ENCODE results near the gene CELSR1. TPM values are rescaled to one million over a fixed set of nuclear protein-coding genes. Genes with fewer than 3 reads are reported as not detected.

CELSR1 gene
- total RNA-seq, 2 donors from 2014 or later = 1.5 to 6.7 TPM

DNA sequence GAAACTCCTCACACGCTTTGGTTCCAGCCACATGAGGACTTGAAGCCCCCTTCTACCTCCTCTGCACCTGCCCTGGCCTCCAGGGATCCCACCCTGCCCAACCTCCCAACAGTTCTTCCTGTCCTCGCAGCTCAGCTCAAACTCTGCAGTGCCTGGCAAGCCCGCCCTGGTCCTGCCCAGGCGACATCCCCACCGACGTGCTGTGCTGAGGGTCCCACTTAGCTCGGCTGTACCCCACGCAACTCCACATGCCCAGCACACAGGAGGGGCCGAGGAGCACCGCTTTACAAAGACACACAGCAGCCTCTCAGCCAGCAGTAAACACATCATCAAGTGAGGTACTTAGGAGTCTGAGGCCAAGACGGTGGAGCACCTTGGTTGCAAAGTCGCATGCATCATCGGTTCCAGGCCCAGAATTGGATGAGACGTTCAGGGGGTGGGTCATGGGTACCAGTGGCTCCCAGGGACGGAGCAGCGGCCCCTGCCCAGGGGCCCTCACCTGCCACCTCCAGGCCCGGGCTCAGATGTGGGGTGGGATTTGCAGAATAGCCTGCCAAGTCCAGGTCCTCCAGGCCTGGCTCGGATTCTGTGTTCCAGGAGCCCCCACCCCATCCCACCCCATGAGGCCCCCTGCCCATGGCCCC lies 72.6 kb downstream of the CELSR1 start:
- no peaks in the 10 kb centered on the region for H3K4me1 ChIP-seq (ENCODE audit: control insufficient read depth in 1 of 2, low read depth in 2 of 2)
- H3K4me3 ChIP-seq = no peak overlapping the region
- ATAC-seq (ENCODE audit: insufficient number of reproducible peaks, low FRiP score, low read depth) = no peak
- H3K36me3 ChIP-seq = no peaks in the 10 kb centered on the region
- TF ChIP-seq, protein P1, sequence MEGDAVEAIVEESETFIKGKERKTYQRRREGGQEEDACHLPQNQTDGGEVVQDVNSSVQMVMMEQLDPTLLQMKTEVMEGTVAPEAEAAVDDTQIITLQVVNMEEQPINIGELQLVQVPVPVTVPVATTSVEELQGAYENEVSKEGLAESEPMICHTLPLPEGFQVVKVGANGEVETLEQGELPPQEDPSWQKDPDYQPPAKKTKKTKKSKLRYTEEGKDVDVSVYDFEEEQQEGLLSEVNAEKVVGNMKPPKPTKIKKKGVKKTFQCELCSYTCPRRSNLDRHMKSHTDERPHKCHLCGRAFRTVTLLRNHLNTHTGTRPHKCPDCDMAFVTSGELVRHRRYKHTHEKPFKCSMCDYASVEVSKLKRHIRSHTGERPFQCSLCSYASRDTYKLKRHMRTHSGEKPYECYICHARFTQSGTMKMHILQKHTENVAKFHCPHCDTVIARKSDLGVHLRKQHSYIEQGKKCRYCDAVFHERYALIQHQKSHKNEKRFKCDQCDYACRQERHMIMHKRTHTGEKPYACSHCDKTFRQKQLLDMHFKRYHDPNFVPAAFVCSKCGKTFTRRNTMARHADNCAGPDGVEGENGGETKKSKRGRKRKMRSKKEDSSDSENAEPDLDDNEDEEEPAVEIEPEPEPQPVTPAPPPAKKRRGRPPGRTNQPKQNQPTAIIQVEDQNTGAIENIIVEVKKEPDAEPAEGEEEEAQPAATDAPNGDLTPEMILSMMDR (IDR thresholded peaks at IDR 0.05) = no peak
- H3K27ac ChIP-seq = no peak overlapping the region
- H3K9me3 ChIP-seq = no peaks in the 10 kb centered on the region
- no peaks in the 10 kb centered on the region for H3K27me3 ChIP-seq (replicated peaks; ENCODE audit: insufficient read depth)
- no peak for DNase-seq (ENCODE audit: low spot score)

DNA sequence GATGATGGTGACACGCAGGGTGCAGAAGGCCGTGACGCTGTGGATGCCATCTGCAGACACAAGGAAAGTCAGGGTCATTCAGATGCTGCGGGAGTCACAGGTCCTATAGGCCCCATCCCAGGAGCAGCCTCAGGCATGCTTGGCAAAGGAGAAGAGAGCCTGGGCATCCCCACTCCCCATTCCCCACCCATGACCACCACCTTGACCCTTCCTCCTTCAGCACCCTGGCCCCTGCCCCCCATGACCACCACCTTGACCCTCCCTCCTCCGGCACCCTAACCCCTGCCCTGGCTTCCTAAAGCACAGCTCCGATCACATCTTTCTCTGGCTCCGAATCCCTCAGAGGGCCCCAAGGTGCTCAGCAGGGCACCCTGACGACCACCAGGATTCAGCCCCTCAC lies 73.1 kb downstream of the CELSR1 start:
- no peaks in the 10 kb centered on the region for H3K9me3 ChIP-seq
- DNase-seq (ENCODE audit: low spot score) = no peak
- H3K27me3 ChIP-seq (replicated peaks; ENCODE audit: insufficient read depth) = no peaks in the 10 kb centered on the region
- no peak overlapping the region for H3K4me3 ChIP-seq
- TF ChIP-seq, protein P1 (IDR thresholded peaks at IDR 0.05) = no peak
- no peak overlapping the region for H3K27ac ChIP-seq
- no peak for ATAC-seq (ENCODE audit: insufficient number of reproducible peaks, low FRiP score, low read depth)
- H3K4me1 ChIP-seq (ENCODE audit: control insufficient read depth in 1 of 2, low read depth in 2 of 2) = no peaks in the 10 kb centered on the region
- H3K36me3 ChIP-seq = no peaks in the 10 kb centered on the region

DNA sequence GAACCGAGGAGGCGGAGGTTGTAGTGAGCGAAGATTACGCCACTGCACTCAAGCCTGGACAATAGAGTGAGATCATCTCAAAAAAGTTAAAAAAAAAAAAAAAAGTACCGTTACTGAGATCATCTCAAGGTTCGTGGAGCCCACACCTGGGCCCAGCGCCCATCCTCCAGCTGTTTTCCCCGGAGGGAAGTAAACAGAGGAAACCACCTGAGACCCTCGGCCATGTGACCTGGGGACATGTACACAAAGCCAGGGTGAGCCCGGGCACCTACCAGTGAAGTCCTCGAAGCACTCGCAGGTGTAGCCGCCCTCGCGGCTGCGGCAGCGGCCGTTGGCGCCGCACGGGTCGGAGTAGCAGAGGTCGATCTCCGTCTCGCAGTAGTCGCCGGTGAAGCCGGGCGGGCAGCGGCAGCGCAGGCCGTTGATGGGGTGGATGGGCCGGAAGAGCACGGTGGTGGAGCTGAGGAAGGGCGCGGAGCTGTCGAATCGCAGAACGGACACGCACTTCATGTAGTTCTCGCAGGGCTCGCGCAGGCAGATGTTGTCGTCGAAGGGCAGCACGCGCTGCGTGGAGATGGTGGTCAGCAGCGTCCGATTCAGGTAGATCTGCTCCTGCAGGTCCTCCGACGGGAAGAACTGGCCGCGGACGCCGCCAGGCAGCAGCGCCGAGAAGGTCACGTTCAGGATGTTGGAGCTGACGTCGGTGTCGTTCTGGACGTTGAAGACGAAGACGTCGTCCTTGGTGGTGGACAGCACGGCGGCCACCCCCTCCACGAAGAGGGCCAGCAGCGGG lies 73.8 kb downstream of the CELSR1 start:
- no peak overlapping the region for H3K27ac ChIP-seq
- H3K27me3 ChIP-seq (replicated peaks; ENCODE audit: insufficient read depth) = no peaks in the 10 kb centered on the region
- ATAC-seq (ENCODE audit: insufficient number of reproducible peaks, low FRiP score, low read depth) (no peak), DNase-seq (ENCODE audit: low spot score) (no peak)
- no peaks in the 10 kb centered on the region for H3K36me3 ChIP-seq
- H3K4me3 ChIP-seq = no peak overlapping the region
- H3K9me3 ChIP-seq = no peaks in the 10 kb centered on the region
- no peaks in the 10 kb centered on the region for H3K4me1 ChIP-seq (ENCODE audit: control insufficient read depth in 1 of 2, low read depth in 2 of 2)
- TF ChIP-seq, protein P1 (IDR thresholded peaks at IDR 0.05) = no peak

DNA sequence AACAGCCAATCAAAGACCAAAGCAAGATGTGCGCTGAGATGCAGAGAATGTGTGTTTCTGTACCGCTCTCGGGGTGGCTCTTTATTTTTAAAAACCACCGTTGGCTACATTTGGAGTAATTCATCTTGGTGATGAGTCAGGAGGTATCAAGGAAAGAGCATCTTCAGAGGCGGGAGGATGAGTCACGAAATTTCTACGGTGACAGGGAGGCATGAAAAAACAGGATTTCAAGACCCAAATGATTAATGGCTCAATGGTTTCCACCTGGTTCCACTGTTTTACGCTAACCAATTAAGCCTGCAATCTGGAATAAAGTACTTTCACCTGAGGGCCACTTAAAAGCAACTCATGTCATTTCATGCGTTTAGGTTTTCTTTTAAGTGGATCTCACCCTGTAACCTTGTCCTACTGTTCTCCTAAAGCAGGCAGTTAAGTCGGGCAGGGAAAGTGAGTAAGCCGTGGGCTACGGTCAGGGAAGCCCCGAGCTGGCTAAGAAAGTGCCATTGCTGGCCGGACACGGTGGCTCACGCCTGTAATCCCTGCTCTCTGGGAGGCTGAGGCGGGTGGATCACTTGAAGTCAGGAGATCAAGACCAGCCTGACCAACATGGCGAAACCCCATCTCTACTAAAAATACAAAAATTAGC lies 74.6 kb downstream of the CELSR1 start:
- no peak for DNase-seq (ENCODE audit: low spot score)
- TF ChIP-seq, protein P1 (IDR thresholded peaks at IDR 0.05) = no peak
- H3K9me3 ChIP-seq = no peaks in the 10 kb centered on the region
- no peaks in the 10 kb centered on the region for H3K4me1 ChIP-seq (ENCODE audit: control insufficient read depth in 1 of 2, low read depth in 2 of 2)
- H3K27me3 ChIP-seq (replicated peaks; ENCODE audit: insufficient read depth) = no peaks in the 10 kb centered on the region
- ATAC-seq (ENCODE audit: insufficient number of reproducible peaks, low FRiP score, low read depth) = no peak
- no peak overlapping the region for H3K4me3 ChIP-seq
- H3K36me3 ChIP-seq = no peaks in the 10 kb centered on the region
- no peak overlapping the region for H3K27ac ChIP-seq

DNA sequence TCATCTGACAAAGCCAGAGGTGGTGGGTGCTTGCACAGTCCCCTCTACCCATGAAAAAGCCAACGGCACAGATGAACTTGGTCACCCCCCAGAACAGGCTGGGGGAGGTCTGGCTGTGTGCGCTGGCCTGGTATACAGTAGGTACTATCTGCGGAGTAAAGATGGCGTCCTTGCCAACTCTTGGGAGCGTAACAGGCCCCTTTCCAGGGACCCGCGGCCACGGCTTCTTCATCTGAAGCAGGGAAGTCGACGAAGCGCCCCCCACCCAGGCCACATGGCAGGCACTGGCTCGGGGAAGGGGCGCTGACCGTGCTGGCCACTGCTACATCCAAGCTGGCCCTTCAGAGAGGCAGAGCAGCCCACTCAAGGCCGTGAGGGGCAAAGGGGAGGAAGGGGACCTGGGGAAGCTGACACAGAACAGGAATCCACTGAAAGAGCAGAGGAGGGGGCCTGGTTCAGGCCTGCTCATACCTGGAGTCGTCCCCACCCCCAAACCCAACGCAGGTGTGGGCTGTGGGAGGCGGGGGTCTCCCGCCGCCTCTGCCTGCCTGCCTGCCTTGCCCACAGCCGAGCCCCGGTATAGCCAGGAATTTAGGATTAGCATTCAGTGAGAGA lies 75.7 kb downstream of the CELSR1 start:
- H3K36me3 ChIP-seq = no peaks in the 10 kb centered on the region
- H3K27ac ChIP-seq = no peak overlapping the region
- no peaks in the 10 kb centered on the region for H3K4me1 ChIP-seq (ENCODE audit: control insufficient read depth in 1 of 2, low read depth in 2 of 2)
- H3K4me3 ChIP-seq = no peak overlapping the region
- no peaks in the 10 kb centered on the region for H3K9me3 ChIP-seq
- no peak for DNase-seq (ENCODE audit: low spot score)
- TF ChIP-seq, protein P1 (IDR thresholded peaks at IDR 0.05) = no peak
- no peaks in the 10 kb centered on the region for H3K27me3 ChIP-seq (replicated peaks; ENCODE audit: insufficient read depth)
- ATAC-seq (ENCODE audit: insufficient number of reproducible peaks, low FRiP score, low read depth) = no peak

Data from thoracic aorta (tissue), 2 donors.